ENCODE data around the gene DGKB.

Gene DGKB

GRCh38 chr7:14688208-14688607 is 214.3 kb downstream of the DGKB start:
- DNase-seq (ENCODE audit: low read depth), result no peak

GRCh38 chr7:14687777-14688176 is 214.8 kb downstream of the DGKB start:
- DNase-seq (ENCODE audit: low read depth), result no peak

GRCh38 chr7:14687241-14687640 is 215.3 kb downstream of the DGKB start:
- no peak for DNase-seq (ENCODE audit: low read depth)

- peak; percentile 11 for DNase-seq (ENCODE audit: low read depth)
These were observed 217.4 kb downstream of the DGKB start for GRCh38 chr7:14685167-14685566.

GRCh38 chr7:14682910-14683465 is 219.6 kb downstream of the DGKB start:
- no peak for DNase-seq (ENCODE audit: low read depth)

GRCh38 chr7:14676896-14677295 is 225.7 kb downstream of the DGKB start:
- DNase-seq (ENCODE audit: low read depth), result no peak

GRCh38 chr7:14673202-14673601 is 229.3 kb downstream of the DGKB start:
- DNase-seq (ENCODE audit: low read depth), result no peak

GRCh38 chr7:14666913-14667312 is 235.6 kb downstream of the DGKB start:
- DNase-seq (ENCODE audit: low read depth), result no peak

- DNase-seq (ENCODE audit: low read depth), result no peak
These were observed 236.2 kb downstream of the DGKB start for GRCh38 chr7:14666304-14666703.

- no peak for DNase-seq (ENCODE audit: low read depth)
These were observed 262.8 kb downstream of the DGKB start for GRCh38 chr7:14639801-14640200.

- no peak for DNase-seq (ENCODE audit: low read depth)
These were observed 263.2 kb downstream of the DGKB start for GRCh38 chr7:14639329-14639728.

- peak; percentile 41 for DNase-seq (ENCODE audit: low read depth)
These were observed 264.6 kb downstream of the DGKB start for GRCh38 chr7:14637968-14638367.

GRCh38 chr7:14635955-14636354 is 266.6 kb downstream of the DGKB start:
- no peak for DNase-seq (ENCODE audit: low read depth)

GRCh38 chr7:14630048-14630447 is 272.5 kb downstream of the DGKB start:
- no peak for DNase-seq (ENCODE audit: low read depth)

- no peak for DNase-seq (ENCODE audit: low read depth)
These were observed 274.0 kb downstream of the DGKB start for GRCh38 chr7:14628516-14628915.

- DNase-seq (ENCODE audit: low read depth), result no peak
These were observed 276.5 kb downstream of the DGKB start for GRCh38 chr7:14626076-14626475.

- DNase-seq (ENCODE audit: low read depth), result no peak
These were observed 280.0 kb downstream of the DGKB start for GRCh38 chr7:14622559-14622958.

GRCh38 chr7:14606101-14606500 is 296.4 kb downstream of the DGKB start:
- peak; percentile 63 for DNase-seq (ENCODE audit: low read depth)

- DNase-seq (ENCODE audit: low read depth), result peak; percentile 93
These were observed 297.9 kb downstream of the DGKB start for GRCh38 chr7:14604606-14605005.

- DNase-seq (ENCODE audit: low read depth), result peak; percentile 56
These were observed 299.7 kb downstream of the DGKB start for GRCh38 chr7:14602851-14603250.

GRCh38 chr7:14600766-14601367 is 301.7 kb downstream of the DGKB start:
- no peak for DNase-seq (ENCODE audit: low read depth)

GRCh38 chr7:14598978-14599377 is 303.6 kb downstream of the DGKB start:
- peak; percentile 63 for DNase-seq (ENCODE audit: low read depth)

GRCh38 chr7:14596421-14596820 is 306.1 kb downstream of the DGKB start:
- DNase-seq (ENCODE audit: low read depth), result peak; percentile 78

GRCh38 chr7:14590206-14590605 is 312.3 kb downstream of the DGKB start:
- DNase-seq (ENCODE audit: low read depth), result peak; percentile 37

All from ELR (cell line).